Astrocyte (in vitro differentiated cells and primary cell): Measurements from ENCODE around the gene LRRD1. TPM values are rescaled to one million over a fixed set of nuclear protein-coding genes. Genes with fewer than 3 reads are reported as not detected.

Experiments
- DNase-seq: peaks from one replicate; pipeline ENCODE4 v3.0.0-alpha.2; 2010; ENCODE audit warnings: low read depth
- FAIRE-seq: peaks from 2 replicates; lab custom pipeline; 2011; peaks lifted over from hg19 to GRCh38; lab: Jason Lieb, UNC
- H2AFZ ChIP-seq: 2 replicates; pipeline ENCODE4 v1.6.0; 2012; ENCODE audit warnings: low read depth, low read length, inconsistent platforms
- H3K27ac ChIP-seq: 2 replicates; pipeline ENCODE4 v1.5.1; 2011; ENCODE audit warnings: low read depth, low read length, inconsistent platforms
- H3K27me3 ChIP-seq: 2 replicates; pipeline ENCODE4 v1.6.0; 2011; ENCODE audit warnings: low read length, inconsistent platforms; ENCODE audit not compliant: insufficient read depth
- H3K36me3 ChIP-seq: 2 replicates; pipeline ENCODE4 v1.5.1; 2011; ENCODE audit warnings: low read length, inconsistent platforms; ENCODE audit not compliant: insufficient read depth
- H3K4me1 ChIP-seq: 2 replicates; pipeline ENCODE4 v1.5.1; 2011; ENCODE audit warnings: low read length, inconsistent platforms; ENCODE audit not compliant: insufficient read depth
- H3K4me2 ChIP-seq: 2 replicates; pipeline ENCODE4 v1.6.0; 2012; ENCODE audit warnings: low read length, inconsistent platforms
- H3K4me3 ChIP-seq: 2 replicates; pipeline ENCODE4 v1.5.1; 2011; ENCODE audit warnings: low read depth, mild to moderate bottlenecking, low read length, inconsistent platforms; ENCODE audit not compliant: insufficient read depth
- H3K79me2 ChIP-seq: 2 replicates; pipeline ENCODE4 v1.6.0; 2012; ENCODE audit warnings: mild to moderate bottlenecking, low read length, inconsistent platforms; ENCODE audit not compliant: insufficient read depth
- H3K9ac ChIP-seq: 2 replicates; pipeline ENCODE4 v1.6.0; 2012; ENCODE audit warnings: mild to moderate bottlenecking, low read length, inconsistent platforms
- H3K9me3 ChIP-seq: 2 replicates; pipeline ENCODE4 v1.5.1; 2012; ENCODE audit warnings: low read depth, mild to moderate bottlenecking, low read length, inconsistent platforms; ENCODE audit not compliant: insufficient read depth
- H4K20me1 ChIP-seq: 2 replicates; pipeline ENCODE4 v1.6.0; 2012; ENCODE audit warnings: low read length, inconsistent platforms; ENCODE audit not compliant: insufficient read depth
- H3K27ac Mint-ChIP-seq: one replicate; pipeline ENCODE4 v1.8.0; 2021; ENCODE audit warnings: mild to moderate bottlenecking, mixed read lengths; ENCODE audit not compliant: unreplicated experiment
- H3K27me3 Mint-ChIP-seq: one replicate; pipeline ENCODE4 v1.8.0; 2021; ENCODE audit warnings: low read depth, mixed read lengths; ENCODE audit not compliant: unreplicated experiment
- H3K36me3 Mint-ChIP-seq: one replicate; pipeline ENCODE4 v1.8.0; 2021; ENCODE audit warnings: low read depth, mixed read lengths; ENCODE audit not compliant: unreplicated experiment
- H3K4me1 Mint-ChIP-seq: one replicate; pipeline ENCODE4 v1.8.0; 2021; ENCODE audit warnings: low read depth, mixed read lengths; ENCODE audit not compliant: unreplicated experiment
- H3K4me3 Mint-ChIP-seq: one replicate; pipeline ENCODE4 v1.8.0; 2021; ENCODE audit warnings: mild to moderate bottlenecking, moderate library complexity, mixed read lengths; ENCODE audit not compliant: unreplicated experiment
- H3K9me3 Mint-ChIP-seq: one replicate; pipeline ENCODE4 v1.8.0; 2021; ENCODE audit warnings: mild to moderate bottlenecking, mixed read lengths; ENCODE audit not compliant: unreplicated experiment
- CTCF ChIP-seq: IDR thresholded peaks from 2 replicates; pipeline ENCODE4 v1.5.1; 2011; ENCODE audit warnings: low read depth, mild to moderate bottlenecking, inconsistent platforms, low read length, moderate library complexity; ENCODE audit not compliant: insufficient read depth
- EZH2 ChIP-seq: IDR thresholded peaks from 2 replicates; pipeline ENCODE4 v1.6.1; 2012; ENCODE audit warnings: mild to moderate bottlenecking, low read length, inconsistent platforms; ENCODE audit not compliant: insufficient read depth
- total RNA-seq: library from RNA; stranded (reverse); gene quantifications from 2 replicates; pipeline ENCODE4 v1.2.1, GENCODE V29; 2021

The LRRD1 gene
- total RNA-seq, 1 donor from 2014 or later: 0.27 TPM

GRCh38 chr7:92121681-92122080 is 57.3 kb downstream of the LRRD1 start:
- H3K27me3 ChIP-seq: no peaks in the 10 kb centered on the region
- Mint-ChIP-seq H3K9me3 (no peaks in the 10 kb centered on the region), H3K27me3 (no peaks in the 10 kb centered on the region), H3K4me1 (no peaks in the 10 kb centered on the region), H3K27ac (no peak overlapping the region), H3K36me3 (peaks cover 21% of the 10 kb centered on the region), H3K4me3 (no peak overlapping the region)
- H3K36me3 ChIP-seq: peaks cover 38% of the 10 kb centered on the region
- no peak overlapping the region for H3K4me2 ChIP-seq
- no peaks in the 10 kb centered on the region for H3K4me1 ChIP-seq
- H2AFZ ChIP-seq: no peak overlapping the region
- no peak overlapping the region for H3K4me3 ChIP-seq
- no peak overlapping the region for H3K27ac ChIP-seq
- no peak overlapping the region for H3K9ac ChIP-seq
- TF ChIP-seq CTCF: no peak
- TF ChIP-seq EZH2: no peak
- peaks cover 37% of the 10 kb centered on the region for H3K79me2 ChIP-seq
- FAIRE-seq: no peak
- H4K20me1 ChIP-seq: peaks cover 21% of the 10 kb centered on the region
- no peaks in the 10 kb centered on the region for H3K9me3 ChIP-seq
- DNase-seq: no peak

- H3K9ac ChIP-seq: no peak overlapping the region
- peaks cover 36% of the 10 kb centered on the region for H3K36me3 ChIP-seq
- Mint-ChIP-seq H3K9me3 (no peaks in the 10 kb centered on the region), H3K4me1 (no peaks in the 10 kb centered on the region), H3K36me3 (peaks cover 18% of the 10 kb centered on the region), H3K27ac (no peak overlapping the region), H3K27me3 (no peaks in the 10 kb centered on the region), H3K4me3 (no peak overlapping the region)
- no peaks in the 10 kb centered on the region for H3K4me1 ChIP-seq
- no peak for TF ChIP-seq CTCF
- no peak for TF ChIP-seq EZH2
- H3K27me3 ChIP-seq: no peaks in the 10 kb centered on the region
- FAIRE-seq: no peak
- no peak overlapping the region for H3K4me3 ChIP-seq
- H3K79me2 ChIP-seq: peaks cover 37% of the 10 kb centered on the region
- H3K9me3 ChIP-seq: no peaks in the 10 kb centered on the region
- no peak overlapping the region for H3K27ac ChIP-seq
- H3K4me2 ChIP-seq: no peak overlapping the region
- H2AFZ ChIP-seq: no peak overlapping the region
- DNase-seq: no peak
- H4K20me1 ChIP-seq: peaks cover 21% of the 10 kb centered on the region
Measured at GRCh38 chr7:92119213-92119759, 59.7 kb downstream of the LRRD1 start.

GRCh38 chr7:92116949-92117348 is 62.0 kb downstream of the LRRD1 start:
- Histone ChIP-seq H2AFZ (no peak overlapping the region), H3K27ac (no peak overlapping the region), H4K20me1 (peaks cover 21% of the 10 kb centered on the region), H3K4me3 (no peak overlapping the region), H3K4me2 (no peak overlapping the region), H3K36me3 (peaks cover 28% of the 10 kb centered on the region), H3K27me3 (no peaks in the 10 kb centered on the region), H3K79me2 (peaks cover 33% of the 10 kb centered on the region), H3K9me3 (no peaks in the 10 kb centered on the region), H3K9ac (no peak overlapping the region), H3K4me1 (no peaks in the 10 kb centered on the region)
- no peak overlapping the region for H3K4me3 Mint-ChIP-seq
- H3K9me3 Mint-ChIP-seq: no peaks in the 10 kb centered on the region
- H3K4me1 Mint-ChIP-seq: no peaks in the 10 kb centered on the region
- FAIRE-seq (no peak), DNase-seq (no peak)
- H3K36me3 Mint-ChIP-seq: peaks cover 15% of the 10 kb centered on the region
- no peak for TF ChIP-seq EZH2
- no peak for TF ChIP-seq CTCF
- H3K27me3 Mint-ChIP-seq: no peaks in the 10 kb centered on the region
- H3K27ac Mint-ChIP-seq: no peak overlapping the region
